Activated T-cell treated with anti-CD3 and anti-CD28 coated beads for 24 hours (primary cell): ENCODE data around the gene PDE4C.

Experiments used
- DNase-seq: peaks from one replicate; pipeline ENCODE4 v3.0.0-alpha.2; 2020; ENCODE audit warnings: low read depth

PDE4C gene

DNA sequence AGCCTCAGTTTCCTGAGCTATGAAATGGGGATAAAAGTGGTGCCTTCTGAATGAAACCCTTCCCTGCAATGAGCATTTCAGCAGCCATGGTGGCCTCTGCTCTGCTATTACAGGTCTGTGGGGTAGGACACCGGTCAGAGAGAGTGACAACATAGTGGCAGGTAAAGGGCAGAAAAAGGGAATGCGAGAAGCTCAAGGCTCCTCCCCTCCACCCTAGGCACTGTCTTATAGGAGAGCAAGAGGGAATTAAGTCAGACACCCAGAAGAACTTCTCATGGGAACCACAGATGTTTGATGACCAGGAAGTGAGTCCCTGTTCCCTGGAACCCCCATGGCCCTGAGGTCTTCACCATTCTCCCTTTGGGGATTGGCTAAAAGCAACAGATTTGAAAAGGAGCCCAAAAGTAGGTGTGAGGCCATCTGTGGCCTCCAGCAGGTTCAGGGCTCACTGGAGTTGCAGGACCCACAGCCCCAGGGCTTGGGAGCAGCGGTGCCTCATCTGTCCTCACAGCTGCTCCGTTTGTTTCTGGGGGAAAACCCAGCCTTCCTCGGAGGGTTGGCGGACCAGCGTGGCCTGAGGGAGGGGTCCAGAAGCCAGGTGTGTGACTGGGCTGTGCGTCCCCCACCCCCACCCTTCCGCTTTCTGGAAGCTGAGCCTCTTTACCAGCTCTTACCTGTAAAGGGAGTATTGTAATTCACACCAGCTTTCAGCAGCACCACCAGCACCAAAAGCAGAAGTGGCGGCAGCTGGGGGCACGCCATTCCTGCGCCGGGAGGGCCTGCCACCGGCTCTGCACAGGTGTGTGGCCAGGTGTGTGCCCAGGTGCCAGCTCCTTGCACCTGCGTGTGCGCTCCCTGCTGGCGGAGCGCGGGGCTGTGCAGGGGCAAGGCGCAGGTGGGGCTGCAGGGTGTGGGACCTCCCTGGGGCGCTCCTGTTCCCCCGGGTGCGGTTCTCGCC, 28.6 kb upstream of the PDE4C start:
- DNase-seq, result no peak

DNA sequence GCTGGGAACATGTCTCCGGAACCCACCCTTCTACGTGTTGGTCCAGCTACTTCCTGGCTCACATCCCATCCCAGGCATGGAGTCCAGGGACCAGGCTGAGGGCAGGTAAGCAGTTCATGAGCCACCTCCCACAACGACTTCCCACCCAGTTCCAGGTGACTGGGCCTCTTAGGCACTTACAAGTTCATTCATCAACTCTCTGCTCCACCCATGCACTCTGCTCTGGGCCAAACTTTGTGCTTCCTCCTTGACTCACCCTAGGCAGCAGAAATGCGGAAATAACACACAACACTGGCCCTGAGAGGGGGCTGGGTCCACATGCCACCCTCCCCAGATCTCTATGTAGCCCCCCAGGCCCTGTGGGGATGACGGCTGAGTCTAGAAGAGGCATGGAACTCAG, 27.5 kb upstream of the PDE4C start:
- DNase-seq, result no peak

DNA sequence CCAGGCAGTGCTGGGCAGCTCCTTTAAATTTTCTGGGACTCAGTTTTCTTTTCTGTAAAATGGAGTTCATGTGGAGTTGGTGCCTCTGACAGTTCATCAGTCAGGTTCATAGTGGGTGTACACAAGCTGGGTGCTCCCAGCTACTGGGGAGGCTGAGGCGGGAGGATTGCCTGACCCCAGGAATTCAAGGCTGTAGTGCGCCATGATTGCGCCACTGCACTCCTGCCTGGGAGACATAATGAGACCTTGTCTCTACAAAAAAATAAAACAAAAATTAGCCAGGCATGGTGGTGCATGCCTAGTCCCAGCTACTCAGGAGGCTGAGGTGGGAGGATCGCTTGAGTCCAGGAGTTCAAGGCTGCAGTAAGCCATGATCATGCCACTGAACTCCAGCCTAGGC, 26.9 kb upstream of the PDE4C start:
- no peak for DNase-seq

DNA sequence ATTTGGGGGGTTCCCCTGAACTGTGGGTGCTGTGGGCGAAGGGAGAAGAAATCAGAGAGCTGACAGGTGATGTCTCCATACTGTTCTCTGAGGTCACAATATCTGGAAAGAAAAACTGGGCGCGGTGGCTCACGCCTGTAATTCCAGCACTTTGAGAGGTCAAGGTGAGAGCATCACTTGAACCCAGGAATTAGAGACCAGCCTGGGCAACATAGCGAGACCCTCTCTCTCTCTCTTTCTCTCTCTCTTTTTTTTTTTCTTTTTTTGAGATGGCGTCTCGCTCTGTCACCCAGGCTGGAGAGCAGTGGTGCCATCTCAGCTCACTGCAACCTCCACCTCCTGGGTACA, 26.1 kb upstream of the PDE4C start:
- DNase-seq, result no peak

DNA sequence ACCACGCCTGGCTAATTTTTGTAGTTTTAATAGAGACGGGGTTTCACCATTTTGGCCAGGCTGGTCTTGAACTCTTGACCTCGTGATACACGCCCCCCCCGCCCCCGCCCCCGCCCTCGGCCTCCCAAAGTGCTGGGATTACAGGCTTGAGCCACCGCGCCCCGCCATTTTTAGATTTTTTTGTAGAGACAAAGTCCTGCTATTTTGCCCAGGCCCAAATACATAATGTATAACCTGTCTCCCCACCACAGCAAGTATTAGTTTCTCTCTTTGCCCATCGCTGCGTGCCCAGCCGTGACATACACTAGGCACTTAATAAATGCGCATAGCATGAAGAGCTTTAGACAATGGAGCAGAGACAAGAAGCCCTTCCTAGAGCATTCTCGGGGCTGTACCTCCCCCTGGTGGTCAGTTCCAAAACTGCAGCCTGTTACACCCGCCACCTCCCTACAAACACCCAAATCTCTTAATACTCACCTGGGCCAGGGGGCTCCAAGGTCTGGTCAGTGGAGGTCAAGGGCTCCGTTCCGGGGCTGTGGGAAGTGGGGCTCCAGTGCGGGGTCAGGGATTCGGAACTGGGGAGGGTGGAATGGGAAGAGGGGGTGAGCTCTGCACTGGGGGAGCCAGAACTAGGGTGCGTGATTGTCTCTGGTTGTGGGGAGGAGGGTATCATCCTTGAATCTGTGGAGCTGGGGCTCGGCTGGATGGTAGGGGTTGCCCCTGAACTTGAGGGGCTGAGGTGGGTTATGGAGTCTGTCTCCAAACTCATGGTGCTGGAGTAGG, 25.5 kb upstream of the PDE4C start:
- DNase-seq, result peak; percentile 70

DNA sequence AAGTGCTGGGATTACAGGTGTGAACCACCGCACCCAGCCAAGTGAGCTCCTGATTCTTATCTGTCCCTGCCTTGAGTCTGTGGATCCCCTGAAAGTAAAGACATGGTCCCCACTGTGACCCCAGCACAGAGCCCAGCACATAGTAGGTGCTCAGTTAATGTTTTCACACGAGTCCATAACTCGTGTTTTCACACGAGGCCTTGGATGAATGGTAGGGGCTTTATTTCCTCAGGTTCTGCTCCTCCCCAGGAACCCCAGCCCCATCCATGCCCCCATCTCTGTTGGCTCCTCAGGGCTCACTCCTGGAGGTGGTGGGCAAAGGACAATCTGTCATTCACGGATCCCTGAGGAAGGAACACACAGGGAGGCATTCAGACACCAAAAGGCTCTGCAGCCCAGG, 23.6 kb upstream of the PDE4C start:
- no peak for DNase-seq

DNA sequence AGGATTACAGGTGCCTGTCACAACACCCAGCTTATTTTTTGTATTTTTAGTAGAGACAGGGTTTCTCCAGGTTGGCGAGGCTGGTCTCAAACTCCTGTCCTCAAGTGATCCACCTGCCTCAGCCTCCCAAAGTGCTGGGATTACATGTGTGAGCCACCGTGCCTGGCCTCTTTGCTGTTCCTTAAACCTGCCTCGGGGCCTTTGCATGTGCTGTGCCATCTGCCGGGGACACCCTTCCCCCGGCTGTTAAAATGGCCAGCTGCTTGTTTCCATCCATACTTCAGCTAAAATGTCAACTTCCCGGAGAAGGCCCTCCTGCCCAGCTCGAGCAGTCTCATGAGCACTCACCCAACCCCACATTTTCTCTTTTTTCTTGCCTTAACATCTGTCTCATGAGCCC, 19.1 kb upstream of the PDE4C start:
- no peak for DNase-seq

DNA sequence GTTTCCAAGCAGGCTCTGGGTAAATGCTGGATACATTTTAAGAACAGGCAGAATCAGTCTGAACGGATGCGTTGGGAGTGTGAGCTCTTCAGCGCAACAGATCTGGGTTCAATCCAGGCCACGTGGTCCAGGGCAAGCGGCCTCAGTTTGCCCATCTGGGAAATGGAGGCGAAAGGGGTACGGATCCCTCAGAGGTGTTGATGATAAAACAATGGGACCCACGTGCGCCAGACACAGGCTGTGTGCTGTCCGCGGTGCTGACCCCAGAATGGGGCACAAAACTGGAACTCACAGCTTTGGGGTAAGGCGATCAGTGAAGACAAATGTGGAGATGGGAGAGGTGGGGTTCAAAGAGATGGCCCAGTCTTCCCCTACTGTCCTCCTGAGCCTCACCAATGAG, 13.1 kb upstream of the PDE4C start:
- DNase-seq, result no peak

DNA sequence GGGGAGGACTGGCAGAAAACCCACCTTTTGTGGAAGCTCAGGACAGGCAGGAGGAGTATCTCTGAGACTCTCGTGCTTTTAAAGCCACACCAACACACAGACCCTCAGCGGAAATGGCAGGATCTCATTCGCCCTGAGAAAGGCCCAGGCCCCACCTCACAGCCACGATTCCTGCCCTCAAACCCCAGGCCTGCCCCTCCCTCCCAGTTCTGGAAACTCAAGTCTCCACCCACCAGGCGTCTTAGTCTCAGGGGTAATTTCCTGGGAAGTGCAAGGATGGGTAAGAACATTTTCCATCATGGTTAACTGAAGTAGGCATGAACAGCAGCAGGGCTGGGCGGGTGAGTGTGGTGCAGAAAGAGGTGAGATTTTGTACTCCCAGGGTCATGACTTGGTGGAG, 8.0 kb upstream of the PDE4C start:
- no peak for DNase-seq

DNA sequence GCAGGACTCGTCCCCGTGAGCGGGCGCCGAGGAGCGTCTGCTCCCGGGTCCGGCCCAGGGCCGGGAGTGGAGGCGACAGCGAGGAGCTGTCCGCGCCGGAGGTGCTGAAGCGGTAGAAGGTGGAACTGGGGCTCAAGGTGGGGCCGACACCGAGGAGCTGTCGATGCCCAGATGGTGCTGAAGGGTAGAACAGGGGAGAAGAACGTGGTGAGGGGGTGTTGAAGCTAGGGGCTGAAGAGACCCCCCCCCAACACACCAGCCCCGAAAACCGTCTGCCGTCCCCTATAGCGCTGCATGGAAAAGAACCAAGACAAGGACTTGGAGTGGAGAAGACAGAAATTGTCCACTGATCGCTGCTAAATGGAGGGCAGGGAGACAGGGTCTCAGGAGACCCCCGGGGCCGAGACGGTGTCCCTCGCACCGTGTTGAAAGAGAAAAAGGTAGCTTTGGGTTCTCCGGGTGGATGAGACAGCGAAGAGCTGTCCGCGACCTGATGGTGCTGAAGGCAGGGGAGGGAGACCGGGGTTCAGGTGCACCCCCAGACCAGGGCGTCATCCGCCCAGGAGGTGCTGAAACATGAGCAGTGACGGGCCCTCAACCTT, 7.1 kb upstream of the PDE4C start:
- DNase-seq, result no peak

DNA sequence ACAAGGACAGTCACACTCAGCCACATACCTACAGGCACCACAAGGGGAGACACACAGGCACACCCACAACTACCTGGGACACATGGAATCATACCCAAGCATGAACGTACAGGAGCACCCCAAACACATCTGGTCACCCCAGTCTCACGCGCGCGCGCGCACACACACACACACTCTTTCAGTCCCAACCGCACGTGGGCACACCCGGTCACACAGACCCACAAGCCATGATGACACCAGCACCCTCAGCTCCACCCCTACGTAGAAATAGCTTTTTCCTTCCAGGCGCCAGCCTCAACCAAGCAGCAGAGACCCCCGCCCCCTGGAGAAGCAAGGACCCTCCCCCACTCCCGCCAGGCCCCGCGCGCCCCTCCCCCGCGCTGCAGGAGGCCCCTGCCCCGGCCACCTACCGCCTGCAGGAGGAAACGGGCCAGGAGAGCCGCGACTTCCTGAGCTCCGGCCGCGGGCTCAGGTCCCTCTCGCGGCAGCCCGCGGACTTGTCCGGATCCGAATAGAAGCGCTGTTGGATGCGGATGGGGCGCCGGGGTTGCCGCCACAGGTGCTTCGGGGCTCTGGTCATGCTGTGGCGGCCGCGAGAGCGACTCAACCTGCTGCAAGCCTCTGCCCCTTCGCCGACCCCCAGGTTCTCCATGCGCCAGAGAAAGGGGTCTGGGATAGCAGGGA, 6.4 kb upstream of the PDE4C start:
- no peak for DNase-seq

DNA sequence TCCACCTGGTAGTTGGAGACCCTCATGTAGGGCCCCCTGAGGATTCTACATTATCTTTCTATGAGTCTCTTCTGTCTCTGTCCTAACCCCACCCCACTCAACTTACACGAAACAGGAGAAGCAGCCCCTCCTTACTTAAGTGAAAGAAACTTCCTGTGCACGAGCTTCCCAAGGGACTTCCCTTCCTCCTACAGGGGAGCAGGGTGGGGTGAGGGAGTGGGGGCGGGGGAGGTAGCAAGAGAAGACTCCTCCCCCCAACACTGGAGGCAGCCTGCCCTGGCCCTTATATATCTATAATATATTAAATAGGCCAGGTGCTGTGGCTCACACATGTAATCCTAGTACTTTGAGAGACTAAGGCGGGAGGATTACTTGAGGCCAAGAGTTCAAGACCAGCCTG, 5.5 kb upstream of the PDE4C start:
- DNase-seq, result no peak

DNA sequence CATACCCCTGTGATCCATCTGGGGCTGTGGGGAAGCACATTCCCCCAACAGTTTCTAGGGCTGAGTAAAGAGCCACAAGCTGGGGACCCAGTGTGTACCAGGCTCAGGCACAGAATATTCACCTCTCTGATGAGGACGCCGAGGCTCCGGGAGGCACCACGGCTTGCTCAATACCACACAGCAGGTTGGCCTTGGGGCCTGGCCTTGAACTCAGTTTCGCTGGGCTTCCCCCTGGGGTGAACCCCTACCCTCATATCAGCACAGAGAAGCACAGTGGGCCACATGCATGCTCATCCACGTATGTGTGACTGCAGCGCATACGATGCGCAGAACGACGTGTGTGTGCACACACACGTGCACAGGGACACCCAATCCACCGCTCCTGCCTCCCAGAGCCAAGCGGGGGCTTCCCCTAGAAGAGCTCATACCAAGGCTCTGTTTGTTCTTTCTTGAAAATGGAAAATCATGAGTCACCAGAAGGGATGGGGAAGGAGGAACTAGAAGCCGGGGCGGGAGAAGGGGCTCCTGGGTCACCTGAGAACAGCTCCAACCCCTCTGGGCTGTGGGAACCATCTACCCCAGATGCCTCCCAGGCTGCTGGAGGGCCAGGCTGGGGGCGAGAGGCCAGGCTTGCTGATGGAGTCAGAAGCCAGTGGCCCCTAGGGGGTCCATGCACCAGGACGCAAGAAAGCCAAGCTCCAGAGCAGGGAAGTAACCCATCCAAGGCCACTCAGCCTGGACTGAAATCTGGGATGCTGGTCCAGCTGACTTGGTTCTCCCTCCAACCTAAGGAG, 4.9 kb upstream of the PDE4C start:
- no peak for DNase-seq

DNA sequence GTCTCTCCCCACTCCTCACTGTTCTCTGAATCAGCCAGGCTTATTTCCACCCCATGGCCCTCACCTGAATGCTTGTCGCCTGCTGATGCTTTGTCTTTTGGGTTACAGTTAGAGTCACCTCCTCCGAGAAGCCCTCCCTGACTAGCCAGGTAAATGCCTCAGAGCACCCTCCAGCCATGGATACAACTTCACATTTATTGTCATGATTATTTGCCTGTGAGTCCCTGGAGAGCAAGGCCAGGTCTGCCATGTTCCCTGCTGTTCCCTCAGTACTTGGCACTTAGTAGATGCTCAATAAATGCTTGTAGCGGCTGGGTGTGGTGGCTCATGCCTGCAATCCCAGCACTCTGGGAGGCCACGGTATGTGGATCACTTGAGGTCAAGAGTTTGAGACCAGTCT, 3.7 kb upstream of the PDE4C start:
- DNase-seq, result no peak

DNA sequence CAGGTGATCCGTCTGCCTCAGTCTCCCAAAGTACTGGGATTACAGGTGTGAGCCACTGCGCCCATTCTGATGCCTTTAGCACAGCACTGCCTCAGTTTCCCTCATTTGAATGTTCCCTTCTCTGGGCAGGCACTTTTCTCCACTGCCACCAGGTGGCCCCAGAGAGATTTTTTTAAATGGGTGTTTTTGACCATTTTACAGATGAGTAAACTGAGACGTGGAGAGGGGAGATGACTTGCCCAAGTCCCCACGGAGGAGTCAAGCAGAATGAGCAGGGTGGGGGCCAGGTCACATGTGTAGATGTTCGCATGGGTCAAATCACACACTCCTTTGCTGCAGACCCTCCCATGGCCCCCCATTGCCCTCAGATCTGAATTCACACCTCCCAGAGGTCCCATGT, 3.2 kb upstream of the PDE4C start:
- DNase-seq, result no peak

DNA sequence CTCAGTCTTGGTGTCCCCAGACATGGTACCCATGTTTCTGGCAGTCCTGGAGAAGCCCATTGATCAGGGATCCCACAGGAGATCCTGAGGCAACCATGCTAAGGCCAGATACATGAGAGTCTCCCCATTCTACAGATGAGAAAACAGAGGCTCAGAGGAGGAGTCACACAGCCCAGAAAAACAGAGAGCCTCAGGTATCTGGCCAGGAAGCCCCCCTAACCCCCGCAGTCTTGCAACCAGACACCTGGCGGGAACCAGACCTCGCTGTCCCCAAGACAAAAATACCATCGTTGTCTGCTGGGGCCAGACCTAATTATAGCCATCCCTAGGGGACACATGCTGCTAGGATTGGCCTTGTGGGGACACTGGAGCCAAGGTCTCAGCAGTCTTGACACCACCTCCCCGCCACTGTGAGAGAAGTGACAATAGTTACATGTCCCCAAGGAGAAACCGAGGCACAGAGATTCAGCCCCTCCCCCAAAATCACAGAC, 1.6 kb upstream of the PDE4C start:
- DNase-seq, result no peak

DNA sequence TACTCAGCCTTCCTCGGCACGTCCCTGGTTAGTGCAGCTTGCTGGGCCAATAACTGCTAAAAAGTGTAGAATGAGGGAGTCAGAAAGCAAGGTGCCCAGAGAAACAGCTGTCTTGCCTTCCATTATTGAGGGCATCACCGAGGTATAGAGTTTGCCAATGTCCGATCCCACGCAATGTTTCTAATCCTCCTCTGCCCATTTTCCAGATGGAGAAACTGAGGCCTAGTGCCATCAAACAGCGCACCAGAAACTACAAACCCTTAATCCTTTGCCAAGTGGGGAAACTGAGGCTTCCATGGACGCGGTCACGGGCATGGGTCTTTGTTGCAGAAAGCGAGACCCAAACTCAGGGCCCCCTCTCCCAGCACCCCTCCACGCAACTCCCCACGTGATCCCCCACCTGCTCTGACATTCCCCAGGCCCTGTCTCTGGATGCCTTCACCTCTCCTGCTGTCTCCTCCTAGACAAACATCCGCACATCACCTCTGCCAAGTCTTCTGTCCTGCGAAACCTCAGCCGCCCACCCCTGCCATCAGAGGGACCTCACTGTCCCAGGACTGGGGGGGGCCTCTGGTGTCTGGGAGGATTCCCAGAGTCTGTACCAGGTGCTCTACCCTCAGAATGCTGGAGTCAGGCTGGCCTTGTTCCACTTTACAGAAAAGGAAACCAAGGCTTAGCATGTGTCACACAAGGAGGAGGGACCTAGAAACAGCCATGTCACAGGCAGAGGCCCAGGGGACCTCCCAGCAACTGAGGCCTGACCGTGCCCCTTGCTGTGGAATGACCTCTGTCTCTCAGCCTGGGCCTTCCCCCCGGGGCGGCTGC, 930 bp upstream of the PDE4C start:
- no peak for DNase-seq

DNA sequence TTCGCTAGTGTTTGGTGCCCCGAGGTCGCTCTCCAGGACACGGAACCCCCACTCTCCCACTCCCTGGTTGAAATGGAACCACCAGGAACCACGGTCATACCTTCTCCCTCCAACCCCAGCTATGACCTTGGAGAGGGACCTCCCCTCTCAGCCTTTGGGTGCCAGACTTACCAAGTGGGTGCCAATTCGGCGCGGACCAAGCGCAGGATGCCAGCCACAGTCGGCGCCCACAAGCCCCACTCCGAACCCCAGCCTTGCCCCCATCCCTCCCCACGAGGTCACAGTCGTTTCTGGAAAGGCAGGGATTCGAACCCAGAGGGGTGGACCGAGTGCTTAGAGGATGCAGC, 910 bp downstream of the PDE4C start:
- no peak for DNase-seq

DNA sequence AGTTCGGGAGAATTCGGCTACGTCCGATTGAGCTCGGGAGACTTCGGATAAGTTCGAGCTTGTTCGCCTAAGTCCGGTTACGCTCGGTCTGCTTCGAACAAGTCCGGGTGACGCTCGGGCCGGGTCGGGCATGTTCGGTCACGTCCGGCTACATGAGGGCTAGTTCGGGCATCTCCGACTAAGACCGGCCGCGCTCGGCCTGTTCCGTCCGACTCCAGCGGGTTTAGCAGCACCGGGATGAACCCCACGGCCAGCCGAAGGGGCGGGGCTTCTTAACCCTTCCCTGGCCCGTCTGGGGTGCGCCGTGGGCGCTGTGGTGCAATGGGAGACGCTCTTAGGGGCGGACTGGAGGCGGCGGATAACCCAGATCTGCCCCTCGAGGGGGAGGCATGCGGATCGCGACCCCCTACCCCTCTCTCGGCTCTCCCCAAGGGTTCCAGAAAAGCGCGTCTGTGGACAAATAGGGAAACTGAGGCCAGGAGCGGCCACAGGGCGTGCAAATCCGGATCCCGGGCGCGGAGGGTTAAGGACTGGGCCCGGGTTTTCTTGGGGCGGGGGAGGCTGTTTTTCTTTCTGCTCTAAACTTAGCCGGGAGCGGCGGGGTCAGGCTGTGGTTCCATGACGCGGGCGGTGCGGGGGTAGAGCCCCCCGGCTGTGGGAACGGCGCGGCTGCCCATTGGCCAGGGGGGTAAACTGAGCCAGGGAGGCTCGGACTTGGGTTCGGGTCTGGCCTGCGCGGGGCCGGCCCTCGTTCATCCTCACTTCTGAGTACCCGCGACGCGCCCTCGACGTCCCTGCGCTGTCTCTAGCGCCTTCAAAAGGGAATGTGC, 1.5 kb downstream of the PDE4C start:
- peak; percentile 90 for DNase-seq
